Measurements from ENCODE around the gene RCAN1. TPM values are rescaled to one million over a fixed set of nuclear protein-coding genes. Genes with fewer than 3 reads are reported as not detected.
"Not testable (repeated sequence)": the region's sequence is repeated elsewhere in the genome, so short reads cannot be mapped to it uniquely, and the experiment has no call there.

Gene RCAN1
- total RNA-seq, 1 experiment from 2014 or later = 5.4 TPM

- no TSS peak for BruUV-seq (replicated peaks)
- Histone ChIP-seq H3K27ac (ENCODE audit: low read depth, low read length, poor library complexity, severe bottlenecking) (no peak overlapping the region), H3K27me3 (replicated peaks; ENCODE audit: insufficient read depth, low read depth, low read length, poor library complexity) (peaks cover 5% of the 10 kb centered on the region), H3K4me1 (ENCODE audit: insufficient read depth, low read length, poor library complexity, severe bottlenecking) (no peaks in the 10 kb centered on the region), H3K9me3 (ENCODE audit: low read depth, low read length, poor library complexity, severe bottlenecking) (no peaks in the 10 kb centered on the region), H3K36me3 (ENCODE audit: insufficient read depth, low read length, poor library complexity, severe bottlenecking) (no peaks in the 10 kb centered on the region), H3K4me3 (ENCODE audit: low read depth, low read length, poor library complexity, severe bottlenecking) (no peak overlapping the region)
- POLR2A ChIA-PET (ENCODE audit: low non-redundant PET) = no interaction called here
- TF ChIP-seq EZH2 (IDR thresholded peaks at IDR 0.05; ENCODE audit: borderline replicate concordance, low read depth, low read length, poor library complexity, severe bottlenecking) = no peak
- TF ChIP-seq, protein P1, sequence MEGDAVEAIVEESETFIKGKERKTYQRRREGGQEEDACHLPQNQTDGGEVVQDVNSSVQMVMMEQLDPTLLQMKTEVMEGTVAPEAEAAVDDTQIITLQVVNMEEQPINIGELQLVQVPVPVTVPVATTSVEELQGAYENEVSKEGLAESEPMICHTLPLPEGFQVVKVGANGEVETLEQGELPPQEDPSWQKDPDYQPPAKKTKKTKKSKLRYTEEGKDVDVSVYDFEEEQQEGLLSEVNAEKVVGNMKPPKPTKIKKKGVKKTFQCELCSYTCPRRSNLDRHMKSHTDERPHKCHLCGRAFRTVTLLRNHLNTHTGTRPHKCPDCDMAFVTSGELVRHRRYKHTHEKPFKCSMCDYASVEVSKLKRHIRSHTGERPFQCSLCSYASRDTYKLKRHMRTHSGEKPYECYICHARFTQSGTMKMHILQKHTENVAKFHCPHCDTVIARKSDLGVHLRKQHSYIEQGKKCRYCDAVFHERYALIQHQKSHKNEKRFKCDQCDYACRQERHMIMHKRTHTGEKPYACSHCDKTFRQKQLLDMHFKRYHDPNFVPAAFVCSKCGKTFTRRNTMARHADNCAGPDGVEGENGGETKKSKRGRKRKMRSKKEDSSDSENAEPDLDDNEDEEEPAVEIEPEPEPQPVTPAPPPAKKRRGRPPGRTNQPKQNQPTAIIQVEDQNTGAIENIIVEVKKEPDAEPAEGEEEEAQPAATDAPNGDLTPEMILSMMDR (conservative IDR thresholded peaks at IDR 0.05; ENCODE audit: low read depth, low read length) = no peak
- CTCF ChIA-PET = no interaction called here
- intact Hi-C loops (cut with micrococcal nuclease; ENCODE audit: unreplicated experiment) = no loop called here
- DNase-seq (ENCODE audit: low spot score) = no peak
Measured at GRCh38 chr21:34611528-34611927, 3.4 kb downstream of the RCAN1 start.

- intact Hi-C loops (cut with micrococcal nuclease; ENCODE audit: unreplicated experiment) = no loop called here
- H3K27me3 ChIP-seq (replicated peaks; ENCODE audit: insufficient read depth, low read depth, low read length, poor library complexity) = peaks cover 5% of the 10 kb centered on the region
- TF ChIP-seq, protein P1 (conservative IDR thresholded peaks at IDR 0.05; ENCODE audit: low read depth, low read length) = no peak
- no peak for TF ChIP-seq EZH2 (IDR thresholded peaks at IDR 0.05; ENCODE audit: borderline replicate concordance, low read depth, low read length, poor library complexity, severe bottlenecking)
- no peak overlapping the region for H3K4me3 ChIP-seq (ENCODE audit: low read depth, low read length, poor library complexity, severe bottlenecking)
- no peaks in the 10 kb centered on the region for H3K36me3 ChIP-seq (ENCODE audit: insufficient read depth, low read length, poor library complexity, severe bottlenecking)
- ChIA-PET POLR2A (ENCODE audit: low non-redundant PET) (no interaction called here), CTCF (no interaction called here)
- DNase-seq (ENCODE audit: low spot score) = no peak
- no peak overlapping the region for H3K27ac ChIP-seq (ENCODE audit: low read depth, low read length, poor library complexity, severe bottlenecking)
- H3K9me3 ChIP-seq (ENCODE audit: low read depth, low read length, poor library complexity, severe bottlenecking) = no peaks in the 10 kb centered on the region
- H3K4me1 ChIP-seq (ENCODE audit: insufficient read depth, low read length, poor library complexity, severe bottlenecking) = no peaks in the 10 kb centered on the region
- no TSS peak for BruUV-seq (replicated peaks)
Measured at GRCh38 chr21:34609933-34610549, 4.9 kb downstream of the RCAN1 start.

DNA sequence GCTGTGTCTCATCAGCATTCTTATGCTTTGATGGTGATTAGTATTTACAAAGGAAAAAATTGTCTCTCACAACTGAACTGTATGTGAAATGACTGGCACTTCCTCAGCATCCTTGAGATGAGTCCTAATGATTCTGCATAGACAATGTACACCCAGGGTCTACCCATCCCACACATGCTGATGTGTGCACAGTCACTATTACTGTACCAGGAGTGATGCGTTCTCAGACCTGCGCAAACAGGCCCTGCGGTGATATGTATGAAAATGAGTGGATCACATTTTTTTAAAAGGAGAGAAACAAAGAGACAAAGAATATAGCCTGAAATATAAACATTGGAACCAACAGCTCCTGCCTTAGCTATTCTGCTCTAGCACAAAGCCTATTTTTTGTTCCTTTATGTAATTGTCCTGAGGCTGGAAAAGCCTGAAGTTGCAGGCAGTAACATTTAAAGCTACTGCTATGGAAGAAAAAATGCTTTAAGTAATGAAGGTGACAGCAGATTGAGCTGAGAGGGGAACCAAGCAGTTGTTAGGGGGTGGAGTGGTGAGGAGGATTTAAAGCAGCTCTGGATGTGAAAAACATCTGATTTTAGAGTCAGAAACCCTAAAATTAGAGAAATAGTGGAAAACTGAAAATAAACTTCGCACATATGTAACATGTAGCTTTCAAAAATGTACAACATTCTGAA, 5.5 kb downstream of the RCAN1 start:
- Histone ChIP-seq H3K27ac (ENCODE audit: low read depth, low read length, poor library complexity, severe bottlenecking) (no peak overlapping the region), H3K36me3 (ENCODE audit: insufficient read depth, low read length, poor library complexity, severe bottlenecking) (no peaks in the 10 kb centered on the region), H3K4me1 (ENCODE audit: insufficient read depth, low read length, poor library complexity, severe bottlenecking) (no peaks in the 10 kb centered on the region), H3K27me3 (replicated peaks; ENCODE audit: insufficient read depth, low read depth, low read length, poor library complexity) (peaks cover 5% of the 10 kb centered on the region), H3K4me3 (ENCODE audit: low read depth, low read length, poor library complexity, severe bottlenecking) (no peak overlapping the region), H3K9me3 (ENCODE audit: low read depth, low read length, poor library complexity, severe bottlenecking) (no peaks in the 10 kb centered on the region)
- POLR2A ChIA-PET (ENCODE audit: low non-redundant PET) = no interaction called here
- no peak for DNase-seq (ENCODE audit: low spot score)
- BruUV-seq (replicated peaks) = no TSS peak
- no peak for TF ChIP-seq EZH2 (IDR thresholded peaks at IDR 0.05; ENCODE audit: borderline replicate concordance, low read depth, low read length, poor library complexity, severe bottlenecking)
- TF ChIP-seq, protein P1 (conservative IDR thresholded peaks at IDR 0.05; ENCODE audit: low read depth, low read length) = no peak
- intact Hi-C loops (cut with micrococcal nuclease; ENCODE audit: unreplicated experiment) = no loop called here
- CTCF ChIA-PET = no interaction called here

- BruUV-seq (replicated peaks); H3K27me3 ChIP-seq (replicated peaks; ENCODE audit: insufficient read depth, low read depth, low read length, poor library complexity); H3K36me3 ChIP-seq (ENCODE audit: insufficient read depth, low read length, poor library complexity, severe bottlenecking); H3K4me3 ChIP-seq (ENCODE audit: low read depth, low read length, poor library complexity, severe bottlenecking); POLR2A ChIA-PET (ENCODE audit: low non-redundant PET); CTCF ChIA-PET; H3K4me1 ChIP-seq (ENCODE audit: insufficient read depth, low read length, poor library complexity, severe bottlenecking); H3K9me3 ChIP-seq (ENCODE audit: low read depth, low read length, poor library complexity, severe bottlenecking); H3K27ac ChIP-seq (ENCODE audit: low read depth, low read length, poor library complexity, severe bottlenecking); intact Hi-C loops (cut with micrococcal nuclease; ENCODE audit: unreplicated experiment); DNase-seq (ENCODE audit: low spot score): not testable (repeated sequence)
Measured at GRCh38 chr21:34607376-34607775, 7.5 kb downstream of the RCAN1 start.
